Caco-2 (cell line): ENCODE data around the gene DNAH10. TPM values are rescaled to one million over a fixed set of nuclear protein-coding genes. Genes with fewer than 3 reads are reported as not detected.

Experiments
- BruUV-seq: library from RNA; stranded (reverse); fragments of 400-500 nt; replicated peaks from 2 replicates; lab custom pipeline; 2021; lab: Mats Ljungman, UMichigan
- CTCF ChIA-PET: fragments of 300-600 bp; sonication (Branson Sonifier 250); formaldehyde crosslinking; loops from one replicate; lab custom pipeline; 2022; ENCODE audit warnings: antibody characterized with exemption; lab: Charles Lee
- POLR2A ChIA-PET: fragments of 300-600 bp; sonication (Branson Sonifier 250); formaldehyde crosslinking; loops from one replicate; lab custom pipeline; 2022; ENCODE audit warnings: antibody characterized with exemption; lab: Charles Lee
- DNase-seq, 2 experiments: peaks; one replicate each; pipeline versions ENCODE4 v3.0.0 to v3.0.0-alpha.2; 2020 to 2022
- H3K27me3 ChIP-seq: replicated peaks from 2 replicates; pipeline ENCODE4 v1.6.0; 2011; ENCODE audit warnings: low read length; ENCODE audit not compliant: control insufficient read depth, insufficient read depth
- H3K36me3 ChIP-seq: 2 replicates; pipeline ENCODE4 v1.5.1; 2011; ENCODE audit warnings: low read length; ENCODE audit not compliant: control insufficient read depth, insufficient read depth
- H3K4me1 ChIP-seq: fragments of 250-450 bp; sonication (Bioruptor Pico); 2 replicates; pipeline ENCODE4 v1.5.1; 2020; ENCODE audit warnings: mild to moderate bottlenecking
- H3K4me3 ChIP-seq: 2 replicates; pipeline ENCODE4 v1.5.1; 2011; ENCODE audit warnings: low read depth, mild to moderate bottlenecking, control low read depth, low read length
- H3K9me3 ChIP-seq: fragments of 250-450 bp; sonication (Bioruptor Pico); 2 replicates; pipeline ENCODE4 v1.5.1; 2020; ENCODE audit warnings: mild to moderate bottlenecking, moderate library complexity
- H3K27ac Mint-ChIP-seq: one replicate; pipeline ENCODE4 v1.8.0; 2022; ENCODE audit warnings: mixed read lengths; ENCODE audit not compliant: unreplicated experiment
- H3K27me3 Mint-ChIP-seq: one replicate; pipeline ENCODE4 v1.8.0; 2022; ENCODE audit warnings: mixed read lengths; ENCODE audit not compliant: insufficient read depth, unreplicated experiment
- H3K36me3 Mint-ChIP-seq: one replicate; pipeline ENCODE4 v1.8.0; 2022; ENCODE audit warnings: mild to moderate bottlenecking, mixed read lengths; ENCODE audit not compliant: insufficient read depth, unreplicated experiment
- H3K4me1 Mint-ChIP-seq: one replicate; pipeline ENCODE4 v1.8.0; 2022; ENCODE audit warnings: low read depth, mixed read lengths; ENCODE audit not compliant: unreplicated experiment
- H3K4me3 Mint-ChIP-seq: one replicate; pipeline ENCODE4 v1.8.0; 2022; ENCODE audit warnings: mild to moderate bottlenecking, moderate library complexity, mixed read lengths; ENCODE audit not compliant: unreplicated experiment
- H3K9me3 Mint-ChIP-seq: one replicate; pipeline ENCODE4 v1.8.0; 2022; ENCODE audit warnings: mixed read lengths; ENCODE audit not compliant: unreplicated experiment
- CTCF ChIP-seq, 2 experiments: fragments of 200-600 bp in 1 of 2; IDR thresholded peaks; 1 replicate in 1 of 2; 2 replicates in 1 of 2; pipeline versions ENCODE4 v1.5.1 to v1.8.0; 2011 to 2022; ENCODE audit warnings: antibody characterized with exemption in 1 of 2, control low read depth in 1 of 2, inconsistent platforms in 1 of 2, low read depth in 1 of 2, low read length in 1 of 2, mild to moderate bottlenecking in 1 of 2, moderate library complexity in 1 of 2; ENCODE audit not compliant: insufficient read depth in 1 of 2, severe bottlenecking in 1 of 2, unreplicated experiment in 1 of 2
- intact Hi-C: fragments of 100-400 bp; cut with micrococcal nuclease; formaldehyde crosslinking; loops from one replicate; pipeline ENCODE4 v1.10.0; 2022; ENCODE audit not compliant: unreplicated experiment
- total RNA-seq: library from RNA; stranded (reverse); gene quantifications from 2 replicates; pipeline ENCODE4 v1.2.3, GENCODE V29; 2022

Gene DNAH10
- total RNA-seq, 1 experiment from 2014 or later = 0.45 TPM

- intact Hi-C loops = no loop called here
- CTCF ChIA-PET = no interaction called here
Observed at GRCh38 chr12:123950476-123951349, 188.6 kb downstream of the DNAH10 start.

GRCh38 chr12:123951467-123951866 is 189.4 kb downstream of the DNAH10 start:
- Histone ChIP-seq H3K9me3 (no peaks in the 10 kb centered on the region), H3K4me3 (no peak overlapping the region), H3K4me1 (peaks cover 12% of the 10 kb centered on the region), H3K36me3 (no peaks in the 10 kb centered on the region), H3K27me3 (no peaks in the 10 kb centered on the region)
- Mint-ChIP-seq H3K36me3 (no peaks in the 10 kb centered on the region), H3K27me3 (no peaks in the 10 kb centered on the region), H3K4me3 (no peak overlapping the region), H3K9me3 (no peaks in the 10 kb centered on the region), H3K4me1 (no peaks in the 10 kb centered on the region), H3K27ac (no peak overlapping the region)
- intact Hi-C loops = no loop called here
- ChIA-PET POLR2A (no interaction called here), CTCF (no interaction called here)
- TF ChIP-seq CTCF (IDR thresholded peaks at IDR 0.05; ENCODE audit: insufficient read depth in 1 of 2, low read depth in 1 of 2, low read length in 1 of 2, severe bottlenecking in 1 of 2, unreplicated experiment in 1 of 2) = no peak
- no TSS peak for BruUV-seq
- DNase-seq = no peak

More at GRCh38 chr12:123950476-123951349, 188.6 kb downstream of the DNAH10 start:
- Mint-ChIP-seq H3K9me3 (no peaks in the 10 kb centered on the region), H3K36me3 (no peaks in the 10 kb centered on the region), H3K27ac (no peak overlapping the region), H3K4me1 (no peaks in the 10 kb centered on the region), H3K4me3 (no peak overlapping the region), H3K27me3 (no peaks in the 10 kb centered on the region)
- BruUV-seq = no TSS peak
- no peak for DNase-seq
- Histone ChIP-seq H3K27me3 (no peaks in the 10 kb centered on the region), H3K36me3 (no peaks in the 10 kb centered on the region), H3K4me1 (peaks cover 12% of the 10 kb centered on the region), H3K9me3 (no peaks in the 10 kb centered on the region), H3K4me3 (no peak overlapping the region)
- POLR2A ChIA-PET = no interaction called here
- no peak for TF ChIP-seq CTCF (IDR thresholded peaks at IDR 0.05; ENCODE audit: insufficient read depth in 1 of 2, low read depth in 1 of 2, low read length in 1 of 2, severe bottlenecking in 1 of 2, unreplicated experiment in 1 of 2)

GRCh38 chr12:123952037-123952436 is 189.9 kb downstream of the DNAH10 start:
- intact Hi-C loops = no loop called here
- POLR2A ChIA-PET = no interaction called here
- CTCF ChIA-PET = no interaction called here
- H3K4me1 Mint-ChIP-seq = no peaks in the 10 kb centered on the region
- no peak for DNase-seq
- BruUV-seq = no TSS peak
- H3K36me3 Mint-ChIP-seq = no peaks in the 10 kb centered on the region
- no peak overlapping the region for H3K27ac Mint-ChIP-seq
- Histone ChIP-seq H3K9me3 (no peaks in the 10 kb centered on the region), H3K27me3 (no peaks in the 10 kb centered on the region), H3K4me3 (no peak overlapping the region), H3K36me3 (no peaks in the 10 kb centered on the region), H3K4me1 (peaks cover 12% of the 10 kb centered on the region)
- no peaks in the 10 kb centered on the region for H3K27me3 Mint-ChIP-seq
- H3K9me3 Mint-ChIP-seq = no peaks in the 10 kb centered on the region
- H3K4me3 Mint-ChIP-seq = no peak overlapping the region
- no peak for TF ChIP-seq CTCF (IDR thresholded peaks at IDR 0.05; ENCODE audit: insufficient read depth in 1 of 2, low read depth in 1 of 2, low read length in 1 of 2, severe bottlenecking in 1 of 2, unreplicated experiment in 1 of 2)
